MCF 10A (cell line): Measurements from ENCODE around the gene SLC39A13. TPM values are rescaled to one million over a fixed set of nuclear protein-coding genes. Genes with fewer than 3 reads are reported as not detected.

Source experiments
- BruUV-seq: library from RNA; stranded (reverse); fragments of 400-500 nt; replicated peaks from 2 replicates; lab custom pipeline; 2021; lab: Mats Ljungman, UMichigan
- CTCF ChIA-PET: fragments of 300-600 bp; sonication (Branson Sonifier 250); formaldehyde crosslinking; extraction: SDS; loops from one replicate; lab custom pipeline; 2021; ENCODE audit warnings: antibody characterized with exemption, inconsistent platforms; lab: Yijun Ruan, JAX
- POLR2A ChIA-PET: fragments of 300-600, 350-650 bp; sonication (Branson Sonifier 250); formaldehyde crosslinking; extraction: SDS; loops from one replicate; lab custom pipeline; 2020; ENCODE audit warnings: antibody characterized with exemption, inconsistent platforms; lab: Yijun Ruan, JAX
- DNase-seq: peaks from one replicate; pipeline ENCODE4 v3.0.0-alpha.2; 2018; ENCODE audit not compliant: unreplicated experiment
- H3K27ac Mint-ChIP-seq: one replicate; pipeline ENCODE4 v1.8.0; 2022; ENCODE audit warnings: mild to moderate bottlenecking, low read depth, mixed read lengths; ENCODE audit not compliant: unreplicated experiment
- H3K27me3 Mint-ChIP-seq: one replicate; pipeline ENCODE4 v1.8.0; 2022; ENCODE audit warnings: mixed read lengths; ENCODE audit not compliant: insufficient read depth, unreplicated experiment
- H3K36me3 Mint-ChIP-seq: one replicate; pipeline ENCODE4 v1.8.0; 2022; ENCODE audit warnings: mild to moderate bottlenecking, moderate library complexity, mixed read lengths; ENCODE audit not compliant: insufficient read depth, unreplicated experiment
- H3K4me1 Mint-ChIP-seq: one replicate; pipeline ENCODE4 v1.8.0; 2022; ENCODE audit warnings: mixed read lengths; ENCODE audit not compliant: insufficient read depth, unreplicated experiment
- H3K4me3 Mint-ChIP-seq: one replicate; pipeline ENCODE4 v1.8.0; 2022; ENCODE audit warnings: mild to moderate bottlenecking, moderate library complexity, mixed read lengths; ENCODE audit not compliant: unreplicated experiment
- H3K9me3 Mint-ChIP-seq: one replicate; pipeline ENCODE4 v1.8.0; 2022; ENCODE audit warnings: mixed read lengths; ENCODE audit not compliant: unreplicated experiment
- intact Hi-C: fragments of 100-400 bp; cut with micrococcal nuclease; formaldehyde crosslinking; loops from 2 replicates; pipeline ENCODE4 v1.14.1; 2022
- total RNA-seq: library from RNA; stranded (reverse); gene quantifications from 2 replicates; pipeline ENCODE4 v1.2.3, GENCODE V29; 2022
- TF ChIP-seq, protein P1 (sequence below): fragments of 200-600 bp; IDR thresholded peaks from one replicate; pipeline ENCODE4 v1.8.0; 2022; ENCODE audit warnings: antibody characterized with exemption, mild to moderate bottlenecking; ENCODE audit not compliant: unreplicated experiment

SLC39A13 gene
- total RNA-seq, 1 experiment from 2014 or later: 56.5 TPM

- BruUV-seq: no TSS peak
- H3K36me3 Mint-ChIP-seq: no peaks in the 10 kb centered on the region
- H3K4me1 Mint-ChIP-seq: peaks cover 9% of the 10 kb centered on the region
- no peak overlapping the region for H3K4me3 Mint-ChIP-seq
- H3K27ac Mint-ChIP-seq: no peak overlapping the region
- peaks cover 12% of the 10 kb centered on the region for H3K27me3 Mint-ChIP-seq
- CTCF ChIA-PET: interaction anchor here (0.6 to 3.5 kb wide), 13 partner anchors 10 to 240 kb away, joined by 3 to 38 read pairs (median 7); partner anchors contain the start of gene SLC39A13
- POLR2A ChIA-PET: interaction anchor here (0.8 kb wide), 1 partner anchor 158 kb away, joined by 4 read pairs; the partner anchor contains the start of gene DDB2
- H3K9me3 Mint-ChIP-seq: no peaks in the 10 kb centered on the region
- intact Hi-C loops: no loop called here
- no peak for DNase-seq
- TF ChIP-seq, protein P1, sequence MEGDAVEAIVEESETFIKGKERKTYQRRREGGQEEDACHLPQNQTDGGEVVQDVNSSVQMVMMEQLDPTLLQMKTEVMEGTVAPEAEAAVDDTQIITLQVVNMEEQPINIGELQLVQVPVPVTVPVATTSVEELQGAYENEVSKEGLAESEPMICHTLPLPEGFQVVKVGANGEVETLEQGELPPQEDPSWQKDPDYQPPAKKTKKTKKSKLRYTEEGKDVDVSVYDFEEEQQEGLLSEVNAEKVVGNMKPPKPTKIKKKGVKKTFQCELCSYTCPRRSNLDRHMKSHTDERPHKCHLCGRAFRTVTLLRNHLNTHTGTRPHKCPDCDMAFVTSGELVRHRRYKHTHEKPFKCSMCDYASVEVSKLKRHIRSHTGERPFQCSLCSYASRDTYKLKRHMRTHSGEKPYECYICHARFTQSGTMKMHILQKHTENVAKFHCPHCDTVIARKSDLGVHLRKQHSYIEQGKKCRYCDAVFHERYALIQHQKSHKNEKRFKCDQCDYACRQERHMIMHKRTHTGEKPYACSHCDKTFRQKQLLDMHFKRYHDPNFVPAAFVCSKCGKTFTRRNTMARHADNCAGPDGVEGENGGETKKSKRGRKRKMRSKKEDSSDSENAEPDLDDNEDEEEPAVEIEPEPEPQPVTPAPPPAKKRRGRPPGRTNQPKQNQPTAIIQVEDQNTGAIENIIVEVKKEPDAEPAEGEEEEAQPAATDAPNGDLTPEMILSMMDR: no peak
These were observed 36.0 kb upstream of the SLC39A13 start for GRCh38 chr11:47372422-47372821.

- H3K27ac Mint-ChIP-seq: no peak overlapping the region
- H3K4me3 Mint-ChIP-seq: no peak overlapping the region
- peaks cover 9% of the 10 kb centered on the region for H3K4me1 Mint-ChIP-seq
- no TSS peak for BruUV-seq
- H3K27me3 Mint-ChIP-seq: peaks cover 8% of the 10 kb centered on the region
- DNase-seq: peak; percentile 74
- intact Hi-C loops: loop anchor here (1.0 kb wide), 2 partner anchors 34 to 80 kb away; partner anchors contain the start of gene SLC39A13
- no peaks in the 10 kb centered on the region for H3K36me3 Mint-ChIP-seq
- TF ChIP-seq, protein P1: peak; percentile 93
- CTCF ChIA-PET: interaction anchor here (0.5 to 3.5 kb wide), 63 partner anchors 9 to 932 kb away, joined by 3 to 38 read pairs (median 4); partner anchors contain the start of genes PSMC3 and SLC39A13
- H3K9me3 Mint-ChIP-seq: no peaks in the 10 kb centered on the region
- POLR2A ChIA-PET: interaction anchor here (0.6 to 1.2 kb wide), 5 partner anchors 10 to 439 kb away, joined by 3 to 5 read pairs (median 3); no protein-coding TSS in a partner anchor
These were observed 34.3 kb upstream of the SLC39A13 start for GRCh38 chr11:47373876-47374719.

DNA sequence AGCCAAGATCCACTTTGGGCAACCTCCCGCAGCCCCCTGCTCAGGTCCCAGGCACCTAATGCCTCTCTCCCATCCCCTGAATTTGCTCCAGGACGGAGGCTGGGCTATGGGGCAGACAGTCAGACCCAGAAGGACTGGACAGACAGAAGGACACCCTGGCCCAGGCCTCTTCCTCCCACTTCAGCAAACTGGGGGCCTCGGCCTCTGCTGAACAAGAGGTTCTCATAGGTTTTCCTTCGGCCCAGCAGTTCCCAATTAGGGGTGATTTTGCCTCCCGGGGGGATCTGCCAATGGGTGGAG lies 33.7 kb upstream of the SLC39A13 start:
- BruUV-seq: no TSS peak
- intact Hi-C loops: loop anchor here (1.0 kb wide), 2 partner anchors 34 to 80 kb away; partner anchors contain the start of gene SLC39A13
- ChIA-PET CTCF (interaction anchor here (0.5 to 3.5 kb wide), 34 partner anchors 10 to 768 kb away, joined by 3 to 38 read pairs (median 4); partner anchors contain the start of gene SLC39A13), POLR2A (interaction anchor here (0.6 to 1.2 kb wide), 3 partner anchors 33 to 91 kb away, joined by 3 to 5 read pairs (median 4); no protein-coding TSS in a partner anchor)
- no peak overlapping the region for H3K4me3 Mint-ChIP-seq
- no peak overlapping the region for H3K27ac Mint-ChIP-seq
- H3K4me1 Mint-ChIP-seq: peaks cover 9% of the 10 kb centered on the region
- TF ChIP-seq, protein P1: no peak
- peaks cover 2% of the 10 kb centered on the region for H3K27me3 Mint-ChIP-seq
- DNase-seq: no peak
- no peaks in the 10 kb centered on the region for H3K36me3 Mint-ChIP-seq
- no peaks in the 10 kb centered on the region for H3K9me3 Mint-ChIP-seq

DNA sequence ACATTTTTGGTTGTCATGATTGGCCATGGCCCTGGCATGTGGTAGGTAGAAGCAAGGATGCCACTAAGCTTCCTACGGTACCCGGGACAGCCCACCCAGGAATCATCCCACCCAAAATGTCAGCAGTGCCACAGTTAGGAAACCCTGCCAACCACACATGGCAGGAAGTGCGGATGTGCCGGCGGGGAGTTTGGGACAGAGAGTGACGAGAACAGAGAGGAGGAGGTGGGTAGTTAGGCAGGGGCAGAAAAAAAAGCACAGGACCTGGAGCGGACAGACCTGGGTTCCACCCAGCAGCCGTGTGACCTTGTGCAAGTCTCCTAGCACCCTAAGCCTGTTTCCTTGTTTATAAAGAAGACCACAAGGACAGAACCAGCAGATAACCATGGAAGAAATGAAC lies 33.4 kb upstream of the SLC39A13 start:
- H3K4me1 Mint-ChIP-seq: peaks cover 9% of the 10 kb centered on the region
- DNase-seq: no peak
- intact Hi-C loops: no loop called here
- H3K27me3 Mint-ChIP-seq: no peaks in the 10 kb centered on the region
- no peaks in the 10 kb centered on the region for H3K9me3 Mint-ChIP-seq
- H3K36me3 Mint-ChIP-seq: no peaks in the 10 kb centered on the region
- ChIA-PET POLR2A (interaction anchor here (1.2 kb wide), 1 partner anchor 33 kb away, joined by 4 read pairs; no protein-coding TSS in a partner anchor), CTCF (interaction anchor here (0.6 to 3.5 kb wide), 13 partner anchors 10 to 150 kb away, joined by 3 to 38 read pairs (median 9); partner anchors contain the start of gene SLC39A13)
- no peak overlapping the region for H3K27ac Mint-ChIP-seq
- BruUV-seq: no TSS peak
- H3K4me3 Mint-ChIP-seq: no peak overlapping the region
- TF ChIP-seq, protein P1: no peak
